GM19455 (cell line): Measurements from ENCODE around the gene CER1.

Experiments used
- ATAC-seq: cut with Tn5 transposase; IDR thresholded peaks from one replicate; pipeline ENCODE4 v1.9.1; 2021; ENCODE audit not compliant: unreplicated experiment

The CER1 gene

GRCh38 chr9:14722391-14723035 is at the start of gene CER1:
TSS of gene CER1 (minus strand) at chr9:14722733. CDS start at chr9:14722672, 61 bp downstream.
- ATAC-seq, result no peak

DNA sequence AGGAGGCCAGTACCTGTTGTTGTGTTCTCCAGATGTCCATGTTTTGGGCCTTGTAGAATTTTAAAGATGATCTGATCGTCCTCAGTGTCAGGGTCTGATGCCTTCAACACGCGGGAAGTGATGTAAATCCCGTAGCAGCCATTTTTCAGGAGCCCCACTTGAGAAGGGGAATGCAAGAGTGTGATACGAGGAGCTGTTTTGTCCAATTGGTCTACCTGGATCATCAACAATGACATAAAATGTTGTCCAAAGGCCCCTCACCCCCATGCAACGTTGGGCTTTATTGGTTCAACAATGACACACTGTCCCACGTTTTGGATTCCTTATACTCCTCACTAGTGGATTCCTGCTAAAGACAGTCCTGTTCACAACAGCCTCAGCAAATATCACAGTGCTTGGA is 48.1 kb upstream of the CER1 start:
- no peak for ATAC-seq

DNA sequence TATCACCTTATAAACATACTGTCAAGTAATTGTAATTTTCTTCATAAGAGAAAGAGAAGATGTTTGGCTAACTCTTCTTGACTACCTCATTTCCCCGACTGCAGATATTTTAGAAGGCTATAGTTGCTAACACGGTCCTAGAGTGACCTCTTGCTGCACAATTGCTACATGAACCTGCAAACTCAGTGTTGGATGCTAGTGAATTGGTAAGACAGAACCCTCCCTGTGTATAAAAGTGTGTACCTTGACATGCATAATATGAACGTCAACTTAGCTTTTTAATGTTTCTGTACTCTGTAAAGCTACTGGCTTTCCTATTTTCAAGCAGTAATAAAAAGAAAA is 46.7 kb upstream of the CER1 start:
- no peak for ATAC-seq

GRCh38 chr9:14768405-14769229 is 46.1 kb upstream of the CER1 start:
- ATAC-seq, result no peak

- no peak for ATAC-seq
Observed at GRCh38 chr9:14766299-14766698, 43.8 kb upstream of the CER1 start.

DNA sequence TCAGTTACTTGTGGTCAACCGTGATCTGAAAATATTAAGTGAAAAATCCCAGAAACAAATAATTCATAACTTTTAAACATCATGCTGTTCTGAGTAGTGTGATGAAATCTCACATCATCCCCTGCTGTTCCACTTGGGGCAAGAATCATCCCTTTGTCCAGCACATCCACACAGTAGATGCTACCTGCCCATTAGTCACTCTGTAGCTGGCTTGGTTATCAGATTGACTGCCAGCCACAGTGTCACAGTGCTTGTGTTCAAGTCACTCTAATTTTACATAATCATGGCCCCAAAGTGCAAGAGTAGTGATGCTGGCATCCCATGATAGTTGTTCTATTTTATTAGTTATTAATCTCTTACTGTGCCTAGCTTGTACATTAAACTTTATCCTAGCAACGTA is 39.1 kb upstream of the CER1 start:
- no peak for ATAC-seq

DNA sequence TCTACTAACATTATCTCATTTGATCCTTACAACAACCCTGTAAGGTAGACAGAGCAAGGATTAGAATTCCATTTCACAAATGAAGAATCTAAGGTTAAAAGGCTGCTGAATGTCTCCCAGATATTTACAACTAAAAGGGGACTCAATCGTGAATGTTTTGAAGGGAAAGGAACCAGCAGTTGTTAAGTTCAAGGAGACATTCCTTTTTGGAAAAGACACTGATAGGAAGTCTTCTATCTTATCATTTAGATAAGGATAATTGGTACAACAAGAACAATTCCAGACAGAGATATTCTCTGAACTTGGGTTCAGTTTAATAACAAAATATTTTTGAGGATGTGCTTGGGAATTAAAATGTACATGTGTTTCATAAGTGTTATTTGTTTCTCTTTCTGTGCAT is 37.5 kb upstream of the CER1 start:
- no peak for ATAC-seq

- no peak for ATAC-seq
Observed at GRCh38 chr9:14756291-14756690, 33.8 kb upstream of the CER1 start.

DNA sequence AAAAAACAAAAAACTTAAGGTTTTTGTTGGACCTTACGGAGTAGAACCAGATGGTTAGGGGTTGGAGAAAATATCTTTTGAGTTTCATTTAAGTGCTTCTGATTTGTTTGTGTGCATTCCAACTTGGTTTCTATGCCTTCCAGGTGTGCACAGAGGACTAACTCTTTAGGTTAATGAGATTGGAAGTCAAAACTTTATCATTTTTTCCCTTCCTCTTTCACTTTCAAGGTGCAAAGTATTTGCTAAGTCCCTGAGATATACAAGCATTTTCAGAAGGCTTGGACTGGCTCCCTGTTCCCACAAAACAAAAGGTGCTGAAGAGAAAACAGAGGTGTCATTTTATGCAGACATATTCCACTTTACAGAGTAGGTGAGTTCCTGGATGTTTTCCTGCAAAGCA is 30.3 kb upstream of the CER1 start:
- ATAC-seq, result no peak

DNA sequence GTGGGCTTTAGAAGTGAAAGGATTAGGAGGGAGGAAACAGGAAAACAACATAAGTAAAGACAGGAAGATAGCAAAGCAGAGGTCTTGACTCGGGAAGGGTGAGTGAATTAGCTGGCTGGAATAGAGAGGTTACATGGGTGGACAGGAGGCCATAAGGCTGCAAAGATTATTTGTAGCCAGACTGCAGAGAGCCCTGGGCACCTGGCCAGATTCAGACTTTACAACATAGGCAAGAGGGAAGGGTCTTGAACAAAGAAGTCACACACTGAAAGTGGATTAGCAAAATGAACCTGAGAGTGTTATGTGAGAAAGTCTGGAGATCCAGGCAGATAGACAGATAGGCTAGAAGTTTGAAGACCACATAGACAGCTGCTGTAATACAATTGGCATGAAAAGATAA is 29.7 kb upstream of the CER1 start:
- ATAC-seq, result no peak

DNA sequence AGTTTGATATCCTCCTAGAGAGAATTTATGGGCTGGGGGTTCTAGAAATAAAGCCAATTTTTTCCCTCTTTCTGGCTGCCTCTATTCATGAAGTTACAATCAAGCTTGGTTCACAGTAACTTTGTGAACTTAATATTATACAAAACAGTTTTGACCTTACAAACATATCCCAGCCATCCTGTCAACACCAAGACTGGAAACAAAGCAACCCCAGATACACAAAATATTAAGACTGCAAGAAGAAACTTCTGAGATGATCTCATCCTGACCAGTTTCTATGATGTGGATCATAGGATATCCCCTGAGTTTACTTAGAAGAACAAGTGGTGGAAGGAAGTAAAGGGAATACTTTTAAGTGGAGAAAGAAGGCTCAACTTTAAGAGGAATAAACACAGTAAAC is 28.3 kb upstream of the CER1 start:
- ATAC-seq, result no peak

GRCh38 chr9:14749741-14750211 is 27.2 kb upstream of the CER1 start:
- no peak for ATAC-seq

DNA sequence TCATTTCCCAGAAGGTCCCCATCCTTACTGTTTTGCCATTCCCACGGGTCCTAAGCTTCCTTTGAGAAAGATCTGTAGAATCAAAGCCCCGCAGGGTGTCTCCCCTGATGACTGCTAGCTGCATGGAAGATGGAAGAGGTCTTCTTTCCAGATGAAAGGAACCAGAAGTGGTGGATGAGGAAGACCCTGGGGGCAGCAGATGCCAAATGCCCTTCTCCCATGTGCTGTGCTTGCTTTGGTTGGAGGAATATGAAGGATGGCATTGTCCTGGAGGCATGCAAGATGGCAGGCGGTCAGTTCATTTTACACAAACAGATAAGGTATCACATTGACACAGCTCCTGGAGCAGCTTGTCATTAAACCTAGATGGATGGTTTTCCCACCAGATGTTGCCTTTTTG is 25.8 kb upstream of the CER1 start:
- ATAC-seq, result no peak

GRCh38 chr9:14747111-14747510 is 24.6 kb upstream of the CER1 start:
- ATAC-seq, result no peak

DNA sequence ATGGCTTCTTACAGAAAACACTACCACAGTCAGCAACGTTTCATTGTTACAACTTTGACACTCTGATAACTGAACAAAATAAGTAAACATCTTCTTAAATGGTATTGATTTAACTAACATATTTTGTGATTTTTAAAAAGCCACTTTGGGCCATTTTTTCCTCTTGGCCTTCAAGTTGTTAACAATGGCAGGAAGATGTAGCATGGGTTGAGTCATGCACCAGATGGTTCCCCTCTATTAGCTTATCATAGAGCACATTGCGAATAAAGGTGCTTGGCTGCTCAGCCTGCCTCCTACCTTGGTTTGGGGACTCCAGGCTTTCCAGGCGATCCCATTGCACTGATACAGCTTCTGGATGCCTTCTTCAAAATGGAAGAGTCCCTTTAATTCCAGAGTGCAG is 24.1 kb upstream of the CER1 start:
- no peak for ATAC-seq

DNA sequence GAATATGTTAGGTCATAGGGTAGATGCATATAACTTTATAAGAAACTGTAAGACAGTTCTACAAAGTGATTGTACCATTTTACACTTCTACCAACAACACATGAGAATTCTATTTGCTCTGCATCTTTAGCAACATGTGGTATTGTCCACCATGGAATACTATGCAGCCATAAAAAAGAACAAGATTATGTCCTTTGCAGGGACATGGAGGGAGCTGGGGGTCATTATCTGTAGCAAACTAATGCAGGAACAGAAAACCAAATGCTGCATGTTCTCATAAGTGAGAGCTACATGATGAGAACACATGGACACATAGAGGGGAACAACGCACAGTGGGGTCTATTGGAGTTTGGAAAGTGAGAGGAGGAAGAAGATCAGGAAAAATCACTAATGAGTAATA is 22.2 kb upstream of the CER1 start:
- no peak for ATAC-seq

- ATAC-seq, result no peak
Observed at GRCh38 chr9:14741369-14741768, 18.8 kb upstream of the CER1 start.

- no peak for ATAC-seq
Observed at GRCh38 chr9:14733133-14733532, 10.6 kb upstream of the CER1 start.

DNA sequence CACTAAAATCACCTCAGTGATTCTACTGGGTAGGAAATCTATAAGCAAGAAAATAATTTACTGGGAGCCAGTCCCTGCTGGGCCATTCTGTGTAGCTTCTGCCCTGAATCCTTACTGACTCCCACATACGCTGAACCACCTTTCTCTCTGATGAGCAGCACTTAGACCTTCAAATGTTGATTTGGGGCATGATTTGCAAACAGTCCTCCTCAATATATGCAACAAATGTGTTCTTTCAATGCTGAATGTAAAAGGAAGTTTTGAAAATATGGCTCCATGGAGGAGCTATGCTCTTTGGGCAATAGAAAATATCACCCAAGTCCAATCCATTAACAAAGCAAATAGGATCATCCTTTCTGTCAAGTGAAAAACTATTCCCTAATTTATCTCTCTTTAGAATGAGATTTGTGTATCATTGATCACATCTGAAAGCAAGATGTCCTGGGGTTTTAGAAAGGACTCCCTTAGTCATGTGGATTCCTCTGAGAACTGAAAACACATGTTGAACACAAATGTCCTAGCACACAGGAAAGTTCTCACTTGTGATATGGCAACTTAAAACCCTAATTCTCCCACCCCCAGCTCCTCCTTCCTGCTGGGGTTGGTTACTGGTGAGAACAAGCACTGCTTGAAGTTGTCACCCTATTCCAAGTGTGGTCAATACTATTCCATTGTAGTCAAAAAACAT is 8.9 kb upstream of the CER1 start:
- ATAC-seq, result no peak

DNA sequence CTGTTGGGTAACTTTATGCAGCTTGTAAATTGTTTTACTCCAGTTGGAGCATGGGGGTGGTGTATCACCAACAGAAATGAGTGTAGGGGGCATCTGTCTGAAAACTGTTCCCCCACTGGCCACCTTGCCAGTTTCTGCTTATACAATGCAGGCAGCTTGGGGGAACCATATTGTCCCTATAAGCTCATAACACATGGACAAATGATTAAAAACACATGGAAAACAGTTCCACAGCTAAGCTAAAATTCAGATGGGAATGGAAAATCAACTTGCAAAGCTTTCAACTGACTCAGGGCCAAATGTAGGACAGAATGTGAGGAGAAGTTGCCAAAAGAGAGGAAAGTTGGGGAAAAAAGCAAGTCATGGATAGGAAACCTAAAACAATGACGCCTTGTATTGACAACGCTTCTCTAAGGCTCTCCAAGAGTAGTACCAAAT is 7.9 kb upstream of the CER1 start:
- ATAC-seq, result no peak

GRCh38 chr9:14723301-14723700 is 768 bp upstream of the CER1 start:
- no peak for ATAC-seq
